HepG2 (cell line): Measurements from ENCODE around the gene PSMC3IP. TPM values are rescaled to one million over a fixed set of nuclear protein-coding genes. Genes with fewer than 3 reads are reported as not detected.

Experiments used
- ATAC-seq: fragments of 200-7000 bp; cut with Tn5 transposase; 3 replicates; pipeline ENCODE4 v1.9.1; 2020; ENCODE audit warnings: mild to moderate bottlenecking, moderate library complexity
- BruUV-seq: library from RNA; stranded (reverse); fragments of 400-500 nt; replicated peaks from 2 replicates; lab custom pipeline; 2021; lab: Mats Ljungman, UMichigan
- CTCF ChIA-PET: fragments of 300-600 bp; formaldehyde crosslinking; extraction: SDS; loops from one replicate; lab custom pipeline; 2021; ENCODE audit warnings: low total read pairs, inconsistent platforms, low intra/inter-chr PET ratio; lab: Yijun Ruan, JAX
- POLR2A ChIA-PET: fragments of 350-600 bp; sonication (Branson Sonifier 250); formaldehyde crosslinking; loops from one replicate; lab custom pipeline; 2020; ENCODE audit warnings: antibody characterized with exemption, inconsistent platforms; lab: Yijun Ruan, JAX
- DNase-seq: peaks from one replicate; pipeline ENCODE4 v3.0.0-alpha.2; 2015; ENCODE audit warnings: low spot score
- FAIRE-seq: peaks from 3 replicates; lab custom pipeline; 2011; peaks lifted over from hg19 to GRCh38; lab: Jason Lieb, UNC
- H2AFZ ChIP-seq: one replicate; pipeline ENCODE4 v1.6.1; 2011; ENCODE audit warnings: low read length, inconsistent platforms
- H3K27ac ChIP-seq: fragments of 300-600 bp; 3 replicates; pipeline ENCODE4 v1.8.0; 2011; ENCODE audit warnings: mixed run types, mild to moderate bottlenecking, mixed read lengths, low read length, inconsistent platforms; ENCODE audit not compliant: insufficient read depth; ENCODE audit errors: extremely low read length
- H3K27me3 ChIP-seq, 2 experiments: fragments of 200-600 bp in 1 of 2; 2 replicates in 1 of 2; 3 replicates in 1 of 2; pipeline versions ENCODE4 v1.6.0 to v1.8.0; 2011; ENCODE audit warnings: low read length in 2 of 2, mild to moderate bottlenecking in 2 of 2, moderate library complexity in 2 of 2, inconsistent platforms in 1 of 2; ENCODE audit not compliant: insufficient read depth in 2 of 2, control insufficient read depth in 1 of 2
- H3K36me3 ChIP-seq, 2 experiments: fragments of 200-600 bp in 1 of 2; replicated peaks in 1 of 2; 2 replicates in 1 of 2; 3 replicates in 1 of 2; pipeline versions ENCODE4 v1.5.1 to v1.8.0; 2011; ENCODE audit warnings: low read length in 2 of 2, inconsistent platforms in 1 of 2; ENCODE audit not compliant: insufficient read depth in 2 of 2, control insufficient read depth in 1 of 2
- H3K4me1 ChIP-seq: 2 replicates; pipeline ENCODE4 v1.5.1; 2012; ENCODE audit warnings: low read length, inconsistent platforms; ENCODE audit not compliant: insufficient read depth
- H3K4me2 ChIP-seq: 2 replicates; pipeline ENCODE4 v1.6.0; 2011; ENCODE audit warnings: low read depth, low read length, inconsistent platforms
- H3K4me3 ChIP-seq, 3 experiments: fragments of 200-600 bp in 1 of 3; sonication (generic), shearing (Covaris generic) in 1 of 3; replicated peaks in 1 of 3; 2 replicates each; pipeline ENCODE4 v1.5.1; 2011 to 2016; ENCODE audit warnings: low read length in 3 of 3, inconsistent platforms in 2 of 3, low read depth in 2 of 3, mild to moderate bottlenecking in 2 of 3, control low read depth in 1 of 3, mixed read lengths in 1 of 3; ENCODE audit not compliant: insufficient read depth in 1 of 3
- H3K79me2 ChIP-seq: one replicate; pipeline ENCODE4 v1.6.1; 2011; ENCODE audit warnings: low read length, inconsistent platforms; ENCODE audit not compliant: insufficient read depth
- H3K9ac ChIP-seq: 2 replicates; pipeline ENCODE4 v1.6.0; 2011; ENCODE audit warnings: mild to moderate bottlenecking, low read depth, low read length, inconsistent platforms; ENCODE audit not compliant: insufficient read depth
- H3K9me3 ChIP-seq: 2 replicates; pipeline ENCODE4 v1.5.1; 2012; ENCODE audit warnings: mild to moderate bottlenecking, low read length
- H4K20me1 ChIP-seq: 2 replicates; pipeline ENCODE4 v1.6.0; 2011; ENCODE audit warnings: inconsistent platforms, mild to moderate bottlenecking, low read length, moderate library complexity; ENCODE audit not compliant: insufficient read depth
- DBP ChIP-seq: sonication (generic); formaldehyde crosslinking; IDR thresholded peaks from 2 replicates; pipeline ENCODE4 v1.4.0; 2020; ENCODE audit warnings: missing genetic modification reagents; ENCODE audit errors: not compliant biosample characterization
- FOXA3 ChIP-seq: IDR thresholded peaks from 2 replicates; pipeline ENCODE4 v1.6.1; 2016; ENCODE audit warnings: missing genetic modification reagents, missing compliant biosample characterization
- HNF4A ChIP-seq: sonication (generic); formaldehyde crosslinking; IDR thresholded peaks from 2 replicates; pipeline ENCODE4 v1.4.0; 2020; ENCODE audit warnings: missing genetic modification reagents
- LCORL ChIP-seq, 2 experiments: fragments of 450-650 bp in 1 of 2; sonication (generic) in 1 of 2; formaldehyde crosslinking in 1 of 2; IDR thresholded peaks; 2 replicates each; pipeline versions ENCODE4 v1.5.0 to v1.6.1; 2017 to 2020; ENCODE audit warnings: antibody characterized with exemption in 1 of 2, missing genetic modification reagents in 1 of 2
- MAZ ChIP-seq, 2 experiments: sonication (generic) in 1 of 2; formaldehyde crosslinking in 1 of 2; IDR thresholded peaks; 2 replicates each; pipeline versions ENCODE4 v1.5.0 to v1.6.1; 2012 to 2020; ENCODE audit warnings: low read depth in 2 of 2, mild to moderate bottlenecking in 2 of 2, borderline replicate concordance in 1 of 2, improper control_type of control experiment in 1 of 2, low read length in 1 of 2, missing genetic modification reagents in 1 of 2, moderate library complexity in 1 of 2
- PHF8 ChIP-seq: sonication (generic); formaldehyde crosslinking; IDR thresholded peaks from 2 replicates; pipeline ENCODE4 v1.5.0; 2020; ENCODE audit warnings: missing genetic modification reagents
- RERE ChIP-seq: IDR thresholded peaks from 2 replicates; pipeline ENCODE4 v1.6.1; 2016; ENCODE audit warnings: low read depth, missing genetic modification reagents, missing compliant biosample characterization
- TEAD3 ChIP-seq: optimal IDR thresholded peaks from 2 replicates; pipeline ENCODE3; 2016; ENCODE audit warnings: borderline replicate concordance
- YEATS4 ChIP-seq: sonication (generic); formaldehyde crosslinking; IDR thresholded peaks from 2 replicates; pipeline ENCODE4 v1.4.0; 2020; ENCODE audit warnings: missing genetic modification reagents, borderline replicate concordance
- ZFY ChIP-seq: sonication (generic); formaldehyde crosslinking; IDR thresholded peaks from 2 replicates; pipeline ENCODE4 v1.4.0; 2020; ENCODE audit warnings: missing genetic modification reagents
- ZMYM3 ChIP-seq: sonication (generic); formaldehyde crosslinking; IDR thresholded peaks from 2 replicates; pipeline ENCODE4 v1.5.1; 2020; ENCODE audit warnings: mild to moderate bottlenecking, missing genetic modification reagents
- ZNF383 ChIP-seq: sonication (generic); formaldehyde crosslinking; IDR thresholded peaks from 2 replicates; pipeline ENCODE4 v1.4.0; 2020; ENCODE audit warnings: missing genetic modification reagents, mild to moderate bottlenecking, borderline replicate concordance
- ZNF414 ChIP-seq: sonication (generic); formaldehyde crosslinking; IDR thresholded peaks from 2 replicates; pipeline ENCODE4 v1.5.0; 2020; ENCODE audit warnings: missing genetic modification reagents
- ZNF614 ChIP-seq: IDR thresholded peaks from 2 replicates; pipeline ENCODE4 v1.6.1; 2018; ENCODE audit warnings: missing biosample characterization, missing genetic modification reagents, inconsistent platforms, borderline replicate concordance
- ZNF652 ChIP-seq: IDR thresholded peaks from 2 replicates; pipeline ENCODE4 v1.6.1; 2016; ENCODE audit warnings: low read depth, borderline replicate concordance
- WGBS: methylation state at CpG from one replicate; pipeline ENCODE4 v1.1.6; 2017; ENCODE audit warnings: low lambda C conversion rate; 5-methylcytosine and 5-hydroxymethylcytosine counted together
- in situ Hi-C: cut with HindIII; loops from 2 replicates; pipeline ENCODE4 v1.10.0; 2017; ENCODE audit warnings: low pct_unique_long_range_greater_than_20kb; ENCODE audit not compliant: extremely low pct_ligation_motif_present
- intact Hi-C: fragments of 100-400 bp; cut with micrococcal nuclease; formaldehyde crosslinking; loops from one replicate; pipeline ENCODE4 v1.10.0; 2022; ENCODE audit not compliant: unreplicated experiment
- polyA plus RNA-seq, 8 experiments: library from polyadenylated mRNA; depleted of rRNA in 3 of 8; stranded (reverse) in 7 of 8; unstranded in 1 of 8; fragments of >200 nt; fragmentation: Illumina TruSeq in 4 of 8; extraction: Trizol in 4 of 8; gene quantifications; 2 replicates each; pipeline versions ENCODE4 v1.2.1 to v1.2.3, GENCODE V29; 2011 to 2016; ENCODE audit warnings: low read depth in 4 of 8, missing spikeins in 1 of 8, mixed read lengths in 1 of 8; ENCODE audit not compliant: insufficient read depth in 1 of 8
- total RNA-seq, 5 experiments: library from RNA; depleted of rRNA; stranded (reverse); fragments of >200 nt; fragmentation: Illumina TruSeq; extraction: Trizol; gene quantifications; 2 replicates each; pipeline ENCODE4 v1.2.3, GENCODE V29; 2016; ENCODE audit warnings: low read depth in 1 of 5

Gene PSMC3IP
- total and polyA plus RNA-seq, 2 of the 13 experiments (the other 11 are each of a cell fraction or from before 2014, with no cell fraction given): 6.5 to 22.4 TPM

GRCh38 chr17:42618442-42619150, 41.1 kb upstream of the PSMC3IP start:
- intact Hi-C loops: loop anchor here (1.0 to 5.0 kb wide), 3 partner anchors 39 to 64 kb away; partner anchors contain the start of genes CNTNAP1, PLEKHH3 and TUBG2
- no peaks in the 10 kb centered on the region for H4K20me1 ChIP-seq
- TF ChIP-seq LCORL (IDR thresholded peaks at IDR 0.05): no peak
- peak; percentile 89 for TF ChIP-seq LCORL (CRISPR knock-in tag; IDR thresholded peaks at IDR 0.05)
- peak; percentile 60; the same call in 1 of the 2 replicates for TF ChIP-seq MAZ (IDR thresholded peaks at IDR 0.05; ENCODE audit: borderline replicate concordance, low read depth, low read length)
- no peak for TF ChIP-seq MAZ (CRISPR knock-in tag; IDR thresholded peaks at IDR 0.05; ENCODE audit: low read depth)
- no peak for TF ChIP-seq ZNF383 (CRISPR knock-in tag)
- peak; percentile 61 for TF ChIP-seq TEAD3 (CRISPR knock-in tag)
- peak; percentile 41; the same call in 1 of the 2 replicates for TF ChIP-seq ZMYM3
- TF ChIP-seq ZNF614: peak; percentile 90; the same call in 1 of the 2 replicates
- TF ChIP-seq YEATS4 (CRISPR knock-in tag): 0 out of 2 replicates have a peak, but pooled peaks have one; percentile 16
- 0 out of 2 replicates have a peak, but pooled peaks have one; percentile 58 for TF ChIP-seq ZNF414 (CRISPR knock-in tag)
- peak; percentile 43; the same call in 1 of the 2 replicates for TF ChIP-seq ZFY (CRISPR knock-in tag)
- TF ChIP-seq FOXA3 (CRISPR knock-in tag): peak; percentile 44; the same call in 1 of the 2 replicates
- TF ChIP-seq ZNF652 (CRISPR knock-in tag): peak; percentile 66
- TF ChIP-seq RERE (CRISPR knock-in tag): no peak
- peak; percentile 30 for TF ChIP-seq HNF4A (CRISPR knock-in tag)
- TF ChIP-seq DBP (CRISPR knock-in tag): no peak
- TF ChIP-seq PHF8 (CRISPR knock-in tag): 0 out of 2 replicates have a peak, but pooled peaks have one; percentile 29

More at GRCh38 chr17:42618442-42619150, 41.1 kb upstream of the PSMC3IP start:
- Histone ChIP-seq H3K27me3 (no peaks in the 10 kb centered on the region), H3K79me2 (no peaks in the 10 kb centered on the region), H3K9ac (0 out of 2 replicates have a peak overlapping the region, but pooled peaks have one; percentile 10), H3K27ac (peak overlapping the region; percentile 24), H3K36me3 (peaks cover 13 to 18% of the 10 kb centered on the region in 2 experiments; a peak in 4 of 5 replicates), H3K4me2 (peak overlapping the region; percentile 70), H3K4me1 (peaks cover 35% of the 10 kb centered on the region), H3K4me3 (peak overlapping the region in 2 of 3 experiments; percentile 23 to 37; a peak in 3 of 6 replicates), H3K9me3 (no peaks in the 10 kb centered on the region), H2AFZ (peak overlapping the region; percentile 19)
- DNase-seq (peak; percentile 82), ATAC-seq (peak; percentile 94), FAIRE-seq (peak; percentile 95)
- ChIA-PET POLR2A (interaction anchor here (0.6 to 4.6 kb wide), 11 partner anchors 9 to 329 kb away, joined by 3 to 50 read pairs (median 7); partner anchors contain the start of genes PLEKHH3, PSMC3IP, RETREG3 and TUBG1), CTCF (interaction anchor here (1.5 to 1.9 kb wide), 2 partner anchors 9 to 62 kb away, joined by 6 read pairs; partner anchors contain the start of genes CCR10, RETREG3 and TUBG1)
- BruUV-seq: no TSS peak
- WGBS: 16% methylated on average over 9 of the region's 9 CpGs
- in situ Hi-C loops: no loop called here
